Measurements from ENCODE around the gene PRKCA. TPM values are rescaled to one million over a fixed set of nuclear protein-coding genes. Genes with fewer than 3 reads are reported as not detected.

Gene PRKCA
- total and polyA plus RNA-seq, 4 experiments from 2014 or later, result 1.1 to 107 (median 56.1) TPM

DNA sequence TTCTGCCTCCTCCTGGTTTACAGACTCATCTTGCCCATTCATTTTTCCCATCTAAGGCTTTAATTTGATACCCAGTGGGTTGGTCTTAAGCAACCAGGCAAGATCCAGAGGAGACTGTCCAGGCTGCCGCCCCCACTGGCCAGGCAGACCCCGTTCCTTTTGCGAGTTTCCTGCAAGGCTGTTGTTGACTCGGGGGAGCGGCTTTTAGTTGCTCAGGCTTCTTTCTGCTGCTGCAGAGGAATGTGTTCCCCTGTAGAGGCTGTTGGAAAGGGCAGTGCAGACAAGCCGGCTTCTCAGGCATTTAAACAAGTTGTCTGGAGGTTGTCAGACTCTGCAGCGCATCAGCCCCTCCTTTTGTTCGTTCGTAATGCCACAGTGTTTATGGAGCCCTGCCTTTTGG is 231.2 kb downstream of the PRKCA start:
- Mint-ChIP-seq H3K4me1 (peaks cover 15 to 77% (median 50%) of the 10 kb centered on the region in 4 donors), H3K9me3 (no peaks in the 10 kb centered on the region), H3K27ac (no peak overlapping the region), H3K36me3 (peaks cover 8 to 11% of the 10 kb centered on the region in 2 donors), H3K27me3 (no peaks in the 10 kb centered on the region), H3K4me3 (no peak overlapping the region)
- H3K4me3 ChIP-seq (ENCODE audit: low read length in 2 of 2), result no peak overlapping the region
- H3K36me3 ChIP-seq (ENCODE audit: insufficient read depth, low read length), result no peaks in the 10 kb centered on the region
- no peak overlapping the region for H3K27ac ChIP-seq (ENCODE audit: low read depth, low read length)
- ChIA-PET CTCF (ENCODE audit: partially characterized antibody) (no interaction called here), POLR2A (ENCODE audit: partially characterized antibody) (no interaction called here)
- H3K27me3 ChIP-seq (ENCODE audit: insufficient read depth, low read length), result no peaks in the 10 kb centered on the region
- DNase-seq, result no peak
- intact Hi-C loops (cut with micrococcal nuclease), result no loop called here
- H3K9me3 ChIP-seq (ENCODE audit: control insufficient read depth in 1 of 2, low read length in 2 of 2), result no peaks in the 10 kb centered on the region
- H3K4me1 ChIP-seq (ENCODE audit: insufficient read depth, low read length), result peaks cover 3% of the 10 kb centered on the region

DNA sequence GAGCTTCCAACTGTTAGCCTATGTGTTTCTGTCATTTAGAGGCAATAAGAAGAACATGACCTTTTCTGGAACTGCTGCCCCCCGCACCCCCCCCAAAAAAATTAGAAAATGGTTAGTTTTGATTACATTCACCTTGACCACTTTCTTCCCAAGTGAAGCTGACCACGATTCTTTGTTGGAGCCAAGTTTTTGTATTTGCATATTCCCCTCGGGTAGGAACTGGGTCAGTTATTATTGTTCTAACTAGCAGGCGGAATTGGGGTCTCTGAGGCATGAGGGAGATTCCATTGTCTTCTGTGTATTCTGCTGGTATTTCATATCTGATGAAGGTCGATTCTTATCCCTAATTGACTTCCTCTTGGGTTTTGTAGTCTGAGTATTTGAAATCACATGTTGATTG is 231.6 kb downstream of the PRKCA start:
- no peaks in the 10 kb centered on the region for H3K27me3 ChIP-seq (ENCODE audit: insufficient read depth, low read length)
- POLR2A ChIA-PET (ENCODE audit: partially characterized antibody), result no interaction called here
- no peak overlapping the region for H3K4me3 Mint-ChIP-seq
- no peak overlapping the region for H3K27ac ChIP-seq (ENCODE audit: low read depth, low read length)
- H3K4me3 ChIP-seq (ENCODE audit: low read length in 2 of 2), result no peak overlapping the region
- peaks cover 16 to 75% (median 53%) of the 10 kb centered on the region in 4 donors for H3K4me1 Mint-ChIP-seq
- H3K4me1 ChIP-seq (ENCODE audit: insufficient read depth, low read length), result peaks cover 8% of the 10 kb centered on the region
- peak overlapping the region in 1 of 7 donors; percentile 19 for H3K27ac Mint-ChIP-seq
- H3K36me3 Mint-ChIP-seq, result peaks cover 8 to 9% of the 10 kb centered on the region in 2 donors
- intact Hi-C loops (cut with micrococcal nuclease), result no loop called here
- H3K9me3 ChIP-seq (ENCODE audit: control insufficient read depth in 1 of 2, low read length in 2 of 2), result no peaks in the 10 kb centered on the region
- no peak for DNase-seq
- no peaks in the 10 kb centered on the region for H3K9me3 Mint-ChIP-seq
- no peaks in the 10 kb centered on the region for H3K36me3 ChIP-seq (ENCODE audit: insufficient read depth, low read length)
- no peaks in the 10 kb centered on the region for H3K27me3 Mint-ChIP-seq
- CTCF ChIA-PET (ENCODE audit: partially characterized antibody), result no interaction called here

- Histone ChIP-seq H3K27me3 (ENCODE audit: insufficient read depth, low read length) (no peaks in the 10 kb centered on the region), H3K9me3 (ENCODE audit: control insufficient read depth in 1 of 2, low read length in 2 of 2) (no peaks in the 10 kb centered on the region), H3K27ac (ENCODE audit: low read depth, low read length) (no peak overlapping the region), H3K4me1 (ENCODE audit: insufficient read depth, low read length) (peaks cover 13% of the 10 kb centered on the region), H3K4me3 (ENCODE audit: low read length in 2 of 2) (no peak overlapping the region), H3K36me3 (ENCODE audit: insufficient read depth, low read length) (no peaks in the 10 kb centered on the region)
- no peak for DNase-seq
- ChIA-PET POLR2A (ENCODE audit: partially characterized antibody) (no interaction called here), CTCF (ENCODE audit: partially characterized antibody) (interaction anchor here (1.3 to 1.7 kb wide), 2 partner anchors 31 to 87 kb away, joined by 3 to 5 read pairs; no protein-coding TSS in a partner anchor)
- Mint-ChIP-seq H3K36me3 (peaks cover 8 to 9% of the 10 kb centered on the region in 2 donors), H3K4me3 (peak overlapping the region in 2 of 8 donors; percentile 17), H3K27me3 (no peaks in the 10 kb centered on the region), H3K27ac (peak overlapping the region in 4 of 7 donors; percentile 4 to 48 (median 28)), H3K9me3 (no peaks in the 10 kb centered on the region), H3K4me1 (peaks cover 19 to 78% (median 57%) of the 10 kb centered on the region in 4 donors)
- intact Hi-C loops (cut with micrococcal nuclease), result no loop called here
Measured at GRCh38 chr17:66535611-66536010, 233.2 kb downstream of the PRKCA start.

DNA sequence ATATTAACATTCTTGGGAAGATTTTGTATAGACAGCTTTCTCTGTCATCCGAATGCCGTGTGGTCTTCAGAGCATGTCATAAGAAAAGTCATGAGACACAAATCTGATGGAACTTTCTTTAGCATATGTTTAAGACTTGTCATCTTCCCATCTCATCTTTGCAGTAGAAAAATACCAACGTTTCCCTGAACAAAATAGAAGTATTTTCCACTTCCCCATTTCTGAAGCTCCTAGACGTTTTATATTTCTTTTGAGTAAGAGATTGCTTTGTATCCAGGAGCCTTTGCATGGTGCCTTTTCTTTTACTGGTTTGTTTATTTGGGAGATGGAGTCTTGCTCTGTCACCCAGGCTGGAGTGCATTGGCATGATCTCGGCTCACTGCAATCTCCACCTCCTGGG is 235.1 kb downstream of the PRKCA start:
- Histone ChIP-seq H3K27me3 (ENCODE audit: insufficient read depth, low read length) (no peaks in the 10 kb centered on the region), H3K4me1 (ENCODE audit: insufficient read depth, low read length) (peaks cover 32% of the 10 kb centered on the region), H3K27ac (ENCODE audit: low read depth, low read length) (no peak overlapping the region), H3K36me3 (ENCODE audit: insufficient read depth, low read length) (no peaks in the 10 kb centered on the region), H3K9me3 (ENCODE audit: control insufficient read depth in 1 of 2, low read length in 2 of 2) (no peaks in the 10 kb centered on the region), H3K4me3 (ENCODE audit: low read length in 2 of 2) (no peak overlapping the region)
- DNase-seq, result no peak
- Mint-ChIP-seq H3K9me3 (no peaks in the 10 kb centered on the region), H3K4me1 (peaks cover 34 to 90% (median 72%) of the 10 kb centered on the region in 4 donors), H3K4me3 (peak overlapping the region in 1 of 8 donors; percentile 17), H3K27ac (peak overlapping the region in 3 of 7 donors; percentile 6 to 55 (median 43)), H3K36me3 (peaks cover 6 to 10% of the 10 kb centered on the region in 2 donors), H3K27me3 (no peaks in the 10 kb centered on the region)
- ChIA-PET CTCF (ENCODE audit: partially characterized antibody) (interaction anchor here (0.6 to 1.3 kb wide), 3 partner anchors 25 to 1697 kb away, joined by 3 read pairs; no protein-coding TSS in a partner anchor), POLR2A (ENCODE audit: partially characterized antibody) (no interaction called here)
- intact Hi-C loops (cut with micrococcal nuclease), result no loop called here

DNA sequence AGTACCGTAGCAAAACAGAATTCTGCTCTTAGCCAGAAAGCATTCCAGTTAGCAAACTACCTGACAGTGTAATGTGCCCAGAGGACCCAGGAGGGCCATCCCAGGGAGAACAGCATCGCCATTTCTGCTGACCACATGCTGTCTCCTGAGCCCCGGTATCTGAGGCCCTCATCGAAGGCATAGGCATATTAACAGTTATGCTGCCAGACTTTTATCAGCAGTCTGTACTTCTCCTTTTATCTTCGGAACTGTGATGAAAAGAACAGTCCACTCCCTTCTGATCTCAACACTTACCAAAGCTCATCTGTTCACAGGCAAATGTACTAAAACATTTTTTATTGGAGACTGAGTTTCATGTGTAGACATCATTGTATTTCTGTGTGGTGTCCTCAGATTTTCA is 236.4 kb downstream of the PRKCA start:
- no peak overlapping the region for H3K27ac ChIP-seq (ENCODE audit: low read depth, low read length)
- H3K4me3 ChIP-seq (ENCODE audit: low read length in 2 of 2), result no peak overlapping the region
- POLR2A ChIA-PET (ENCODE audit: partially characterized antibody), result no interaction called here
- H3K27me3 ChIP-seq (ENCODE audit: insufficient read depth, low read length), result no peaks in the 10 kb centered on the region
- no peak for DNase-seq
- intact Hi-C loops (cut with micrococcal nuclease), result no loop called here
- Mint-ChIP-seq H3K27me3 (no peaks in the 10 kb centered on the region), H3K9me3 (no peaks in the 10 kb centered on the region), H3K4me1 (peaks cover 45 to 92% (median 78%) of the 10 kb centered on the region in 4 donors), H3K27ac (peak overlapping the region in 5 of 7 donors; percentile 17 to 66 (median 44)), H3K4me3 (no peak overlapping the region), H3K36me3 (peaks cover 0 to 7% of the 10 kb centered on the region in 2 donors)
- peaks cover 40% of the 10 kb centered on the region for H3K4me1 ChIP-seq (ENCODE audit: insufficient read depth, low read length)
- no peaks in the 10 kb centered on the region for H3K9me3 ChIP-seq (ENCODE audit: control insufficient read depth in 1 of 2, low read length in 2 of 2)
- CTCF ChIA-PET (ENCODE audit: partially characterized antibody), result interaction anchor here (0.7 kb wide), 1 partner anchor 9 kb away, joined by 3 read pairs; no protein-coding TSS in a partner anchor
- no peaks in the 10 kb centered on the region for H3K36me3 ChIP-seq (ENCODE audit: insufficient read depth, low read length)

DNA sequence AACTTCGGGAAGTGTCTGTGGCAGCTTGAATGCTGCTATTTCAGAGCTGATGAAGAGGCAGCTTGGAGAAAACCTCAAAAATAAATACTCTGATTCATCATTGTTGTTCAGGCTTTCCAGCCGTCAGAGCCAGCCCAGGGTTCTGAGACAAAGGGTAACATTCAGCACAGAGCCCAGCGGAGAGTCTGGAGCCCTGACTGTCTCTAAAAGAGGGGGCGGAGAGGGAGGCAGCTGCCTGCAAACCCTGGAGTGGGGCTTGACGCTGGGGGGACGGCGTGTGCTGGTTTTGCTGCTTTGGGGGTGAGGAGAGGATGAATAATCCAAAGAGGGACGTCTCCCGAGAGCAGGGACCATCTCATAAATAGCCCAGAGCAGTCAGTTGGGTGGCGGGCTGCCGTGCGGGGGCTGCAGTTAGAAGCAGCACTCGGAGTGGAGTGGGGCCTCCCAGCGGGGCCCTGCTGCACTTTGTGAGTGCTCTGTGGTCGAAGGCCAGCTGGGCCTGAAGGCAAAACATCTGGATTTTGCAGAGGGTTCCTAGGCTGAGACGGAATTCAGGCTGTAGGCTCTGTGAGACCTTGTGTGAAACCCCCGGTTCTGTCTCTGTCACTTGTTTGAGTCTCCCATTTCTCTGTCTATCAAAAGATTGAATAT is 237.8 kb downstream of the PRKCA start:
- Histone ChIP-seq H3K27me3 (ENCODE audit: insufficient read depth, low read length) (no peaks in the 10 kb centered on the region), H3K4me3 (ENCODE audit: low read length in 2 of 2) (no peak overlapping the region), H3K27ac (ENCODE audit: low read depth, low read length) (no peak overlapping the region), H3K9me3 (ENCODE audit: control insufficient read depth in 1 of 2, low read length in 2 of 2) (no peaks in the 10 kb centered on the region), H3K36me3 (ENCODE audit: insufficient read depth, low read length) (no peaks in the 10 kb centered on the region), H3K4me1 (ENCODE audit: insufficient read depth, low read length) (peaks cover 40% of the 10 kb centered on the region)
- intact Hi-C loops (cut with micrococcal nuclease), result loop anchor here (5.0 kb wide), 1 partner anchor 33 kb away; no protein-coding TSS in a partner anchor
- no peaks in the 10 kb centered on the region for H3K27me3 Mint-ChIP-seq
- H3K9me3 Mint-ChIP-seq, result peaks cover 0 to under 1% (median 0%) of the 10 kb centered on the region in 8 donors
- CTCF ChIA-PET (ENCODE audit: partially characterized antibody), result no interaction called here
- DNase-seq, result no peak
- H3K36me3 Mint-ChIP-seq, result peaks cover 0 to 7% of the 10 kb centered on the region in 2 donors
- H3K27ac Mint-ChIP-seq, result peak overlapping the region in 4 of 7 donors; percentile 14 to 65 (median 22)
- H3K4me1 Mint-ChIP-seq, result peaks cover 41 to 81% (median 67%) of the 10 kb centered on the region in 4 donors
- H3K4me3 Mint-ChIP-seq, result peak overlapping the region in 1 of 8 donors; percentile 13
- POLR2A ChIA-PET (ENCODE audit: partially characterized antibody), result no interaction called here

- H3K4me1 Mint-ChIP-seq, result peaks cover 42 to 78% (median 62%) of the 10 kb centered on the region in 4 donors
- peak overlapping the region in 6 of 8 donors; percentile 23 to 70 (median 46) for H3K4me3 Mint-ChIP-seq
Measured at GRCh38 chr17:66541461-66542128, 239.2 kb downstream of the PRKCA start.

More at GRCh38 chr17:66541461-66542128, 239.2 kb downstream of the PRKCA start:
- H3K27me3 Mint-ChIP-seq, result no peaks in the 10 kb centered on the region
- Histone ChIP-seq H3K27me3 (ENCODE audit: insufficient read depth, low read length) (no peaks in the 10 kb centered on the region), H3K9me3 (ENCODE audit: control insufficient read depth in 1 of 2, low read length in 2 of 2) (no peaks in the 10 kb centered on the region), H3K4me3 (ENCODE audit: low read length in 2 of 2) (no peak overlapping the region), H3K27ac (ENCODE audit: low read depth, low read length) (no peak overlapping the region), H3K36me3 (ENCODE audit: insufficient read depth, low read length) (no peaks in the 10 kb centered on the region), H3K4me1 (ENCODE audit: insufficient read depth, low read length) (peaks cover 45% of the 10 kb centered on the region)
- ChIA-PET CTCF (ENCODE audit: partially characterized antibody) (no interaction called here), POLR2A (ENCODE audit: partially characterized antibody) (no interaction called here)
- H3K27ac Mint-ChIP-seq, result peak overlapping the region in 5 of 7 donors; percentile 14 to 74 (median 15)
- H3K36me3 Mint-ChIP-seq, result peaks cover 4% of the 10 kb centered on the region in 2 donors
- peaks cover 0 to 9% (median 2%) of the 10 kb centered on the region in 8 donors for H3K9me3 Mint-ChIP-seq
- intact Hi-C loops (cut with micrococcal nuclease), result loop anchor here (5.0 kb wide), 1 partner anchor 34 kb away; no protein-coding TSS in a partner anchor
- no peak for DNase-seq

Data from CD4-positive, alpha-beta memory T cell (primary cell).